PC-3 (cell line): ENCODE measurements around the gene ZNF423.

ENCODE experiments used
- CTCF ChIP-seq: fragments of 300-600 bp; sonication (generic); conservative IDR thresholded peaks from 2 replicates; pipeline ENCODE4 v1.5.1; 2017; ENCODE audit warnings: antibody characterized with exemption, low read depth, mild to moderate bottlenecking, low read length
- EZH2 ChIP-seq: fragments of 300-600 bp; sonication (generic); IDR thresholded peaks from one replicate; pipeline ENCODE4 v1.6.1; 2017; ENCODE audit warnings: antibody characterized with exemption, mild to moderate bottlenecking, low read length; ENCODE audit not compliant: unreplicated experiment

- TF ChIP-seq CTCF (no peak), EZH2 (no peak)
Measured at GRCh38 chr16:49523435-49524159, 332.3 kb downstream of the ZNF423 start.
